Stimulated activated CD8-positive, alpha-beta memory T cell treated with anti-CD3 and anti-CD28 coated beads, Interleukin-15, amount 100 ng/mL, for 1 hour (primary cell): ENCODE results near the gene GRID2.

Experiments used
- DNase-seq: peaks from one replicate; pipeline ENCODE4 v3.0.0-alpha.2; 2020; ENCODE audit warnings: low read depth

GRID2 gene

GRCh38 chr4:92735025-92735665 lies 431.4 kb downstream of the GRID2 start:
- no peak for DNase-seq

GRCh38 chr4:92760433-92760832 lies 456.7 kb downstream of the GRID2 start:
- no peak for DNase-seq

GRCh38 chr4:92776080-92776479 lies 472.3 kb downstream of the GRID2 start:
- no peak for DNase-seq

- DNase-seq = no peak
Measured at GRCh38 chr4:92789741-92790140, 486.0 kb downstream of the GRID2 start.

- DNase-seq = no peak
Measured at GRCh38 chr4:92791871-92792440, 488.2 kb downstream of the GRID2 start.

- no peak for DNase-seq
Measured at GRCh38 chr4:92809381-92809780, 505.6 kb downstream of the GRID2 start.

GRCh38 chr4:92812652-92813051 lies 508.9 kb downstream of the GRID2 start:
- DNase-seq = no peak

GRCh38 chr4:92814677-92815076 lies 510.9 kb downstream of the GRID2 start:
- DNase-seq = no peak

GRCh38 chr4:92825256-92825655 lies 521.5 kb downstream of the GRID2 start:
- no peak for DNase-seq

GRCh38 chr4:92825791-92826190 lies 522.0 kb downstream of the GRID2 start:
- DNase-seq = no peak

- no peak for DNase-seq
Measured at GRCh38 chr4:92830771-92831170, 527.0 kb downstream of the GRID2 start.

- DNase-seq = no peak
Measured at GRCh38 chr4:92840880-92841279, 537.1 kb downstream of the GRID2 start.

- DNase-seq = no peak
Measured at GRCh38 chr4:92843784-92844183, 540.0 kb downstream of the GRID2 start.

- DNase-seq = no peak
Measured at GRCh38 chr4:92847026-92847425, 543.3 kb downstream of the GRID2 start.

- no peak for DNase-seq
Measured at GRCh38 chr4:92862509-92862908, 558.7 kb downstream of the GRID2 start.

GRCh38 chr4:92864096-92864495 lies 560.3 kb downstream of the GRID2 start:
- DNase-seq = no peak

- DNase-seq = no peak
Measured at GRCh38 chr4:92872604-92873003, 568.8 kb downstream of the GRID2 start.

GRCh38 chr4:92885632-92886031 lies 581.9 kb downstream of the GRID2 start:
- no peak for DNase-seq

GRCh38 chr4:92952426-92952825 lies 648.7 kb downstream of the GRID2 start:
- no peak for DNase-seq

- no peak for DNase-seq
Measured at GRCh38 chr4:92952897-92953296, 649.1 kb downstream of the GRID2 start.

GRCh38 chr4:92953462-92953861 lies 649.7 kb downstream of the GRID2 start:
- no peak for DNase-seq

- DNase-seq = no peak
Measured at GRCh38 chr4:92961881-92962280, 658.1 kb downstream of the GRID2 start.

GRCh38 chr4:92962831-92963230 lies 659.1 kb downstream of the GRID2 start:
- no peak for DNase-seq

GRCh38 chr4:92968556-92968955 lies 664.8 kb downstream of the GRID2 start:
- DNase-seq = no peak
